ENCODE results near the gene EPHB2.

GRCh38 chr1:22799971-22800370, 89.3 kb downstream of the EPHB2 start:
- TF ChIP-seq CTCF (IDR thresholded peaks at IDR 0.05): no peak
- no peak for TF ChIP-seq POLR2A (IDR thresholded peaks at IDR 0.05)

Measured in testis (tissue), 2 donors.